Stimulated activated CD4-positive, alpha-beta T cell treated with anti-CD3 and anti-CD28 coated beads, Interleukin-4, amount 100 ng/mL, for 24 hours (primary cell): ENCODE results near the gene SCART1.
"Not testable (repeated sequence)": the region's sequence is repeated elsewhere in the genome, so short reads cannot be mapped to it uniquely, and the experiment has no call there.

ENCODE experiments used
- DNase-seq: peaks from one replicate; pipeline ENCODE4 v3.0.0-alpha.2; 2020

The SCART1 gene

GRCh38 chr10:133453516-133454203 is at the start of gene SCART1:
SCART1 (plus strand) TSS chr10:133453945; CDS start chr10:133453998, 53 bp downstream.
- no peak for DNase-seq

DNA sequence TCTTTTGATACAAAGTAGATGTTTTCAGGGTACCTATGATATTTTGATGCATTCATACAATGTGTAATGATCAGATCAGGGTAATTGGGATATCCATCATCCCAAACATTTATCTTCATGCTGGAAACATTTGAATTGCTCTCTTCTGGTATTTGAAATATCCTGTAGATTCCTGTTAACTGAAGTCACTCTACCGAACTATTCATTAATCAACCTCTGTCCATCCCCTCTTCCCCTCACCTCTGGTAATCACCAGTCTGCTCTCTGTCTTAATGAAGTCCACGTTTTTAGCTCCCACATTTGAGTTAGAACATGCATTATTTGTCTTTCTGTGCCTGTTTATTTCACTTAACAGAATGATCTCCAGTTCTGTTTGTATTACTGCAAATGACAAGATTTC is 48.5 kb upstream of the SCART1 start:
- no peak for DNase-seq

GRCh38 chr10:133405844-133406527 is 47.8 kb upstream of the SCART1 start:
- DNase-seq = no peak

GRCh38 chr10:133411523-133412380 is 42.0 kb upstream of the SCART1 start:
- no peak for DNase-seq

- DNase-seq = no peak
Measured at GRCh38 chr10:133412381-133412711, 41.4 kb upstream of the SCART1 start.

GRCh38 chr10:133414401-133414800 is 39.3 kb upstream of the SCART1 start:
- DNase-seq = not testable (repeated sequence)

DNA sequence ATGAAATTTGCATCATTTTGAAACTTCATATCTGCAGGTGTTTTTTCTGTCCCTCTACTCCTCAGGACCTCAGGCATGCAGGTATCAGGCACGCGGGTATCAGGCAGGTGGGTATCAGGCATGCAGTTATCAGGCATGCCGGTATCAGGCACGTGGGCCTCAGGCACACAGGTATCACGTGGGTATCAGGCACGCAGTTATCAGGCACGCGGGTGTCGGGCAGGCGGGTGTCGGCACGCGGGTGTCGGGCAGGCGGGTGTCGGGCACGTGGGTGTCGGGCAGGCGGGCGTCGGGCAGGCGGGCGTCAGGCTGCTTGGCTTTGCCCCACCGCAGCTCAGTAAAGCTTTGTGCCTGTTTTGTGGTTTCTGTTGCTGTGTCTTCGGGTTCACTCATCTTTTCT is 38.0 kb upstream of the SCART1 start:
- no peak for DNase-seq

DNA sequence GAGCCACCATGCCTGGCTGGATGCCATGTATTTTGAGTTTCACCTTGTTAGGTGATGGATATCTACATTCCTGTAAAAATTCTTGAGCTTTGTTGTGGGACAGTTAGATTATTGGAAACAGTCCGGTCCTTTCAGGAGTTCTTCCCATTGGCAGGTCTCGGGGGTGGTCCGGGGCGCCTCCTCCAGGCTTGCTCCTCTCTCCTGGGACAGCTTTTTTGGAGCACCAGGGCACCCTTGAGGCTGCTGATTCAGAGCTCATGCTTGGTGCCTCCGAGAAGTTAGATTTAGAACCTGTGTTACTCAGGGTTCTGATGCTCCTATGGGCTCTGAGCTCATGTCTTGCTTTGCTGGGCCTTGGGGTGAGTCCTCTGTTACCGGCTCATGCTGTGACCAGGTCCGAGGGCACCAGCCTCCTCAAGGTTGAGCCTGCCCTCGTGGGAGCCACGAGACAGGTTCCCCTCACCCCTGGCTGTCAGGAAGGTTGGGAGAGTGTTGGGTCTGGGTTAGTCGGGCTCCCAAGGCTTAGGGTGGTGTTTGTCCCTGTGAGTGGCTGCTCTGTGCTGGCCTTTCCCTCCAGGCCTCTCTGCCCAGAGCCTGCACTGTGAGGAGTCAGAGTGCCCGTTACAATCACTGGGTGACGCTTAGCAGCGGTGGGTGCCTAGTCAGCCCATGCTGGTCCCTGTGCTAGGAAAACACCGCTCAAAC is 35.3 kb upstream of the SCART1 start:
- no peak for DNase-seq

DNA sequence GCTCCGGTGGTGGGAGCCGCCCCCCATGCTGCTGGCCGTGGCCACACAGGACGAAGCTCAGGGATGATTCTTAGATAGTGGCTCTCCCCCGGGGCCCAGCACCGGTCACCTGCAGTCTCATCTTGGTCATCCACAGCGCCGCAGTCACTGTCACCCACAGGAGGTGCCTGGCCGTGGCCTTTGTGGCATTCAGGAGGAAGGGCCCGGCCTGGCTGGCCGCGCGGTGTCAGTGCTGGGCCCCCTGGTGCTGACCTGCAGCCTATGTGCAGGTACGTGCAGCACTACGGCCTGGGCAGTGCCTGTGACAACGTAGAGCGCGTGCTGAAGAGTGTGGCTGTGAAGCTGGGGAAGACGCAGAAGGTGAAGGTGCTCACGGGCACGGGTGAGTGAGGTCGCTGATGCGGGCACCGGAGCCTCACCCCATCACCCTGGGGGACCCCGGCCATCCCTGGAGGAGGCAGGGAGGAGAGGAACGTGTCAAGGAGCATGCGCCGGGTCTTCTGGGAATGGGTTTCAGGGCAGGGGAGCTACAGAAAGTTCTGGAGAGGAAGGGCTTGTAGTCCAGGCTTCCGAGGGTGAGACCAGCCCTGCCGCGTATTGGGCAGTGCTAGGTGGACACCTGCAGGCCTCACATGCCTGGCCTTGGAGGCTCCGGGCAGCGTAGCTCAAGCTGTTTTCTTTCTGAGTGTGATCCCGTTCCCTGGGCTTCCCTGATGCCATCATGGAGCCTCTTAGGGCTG is 34.4 kb upstream of the SCART1 start:
- DNase-seq = no peak

GRCh38 chr10:133420028-133420427 is 33.7 kb upstream of the SCART1 start:
- DNase-seq = no peak

DNA sequence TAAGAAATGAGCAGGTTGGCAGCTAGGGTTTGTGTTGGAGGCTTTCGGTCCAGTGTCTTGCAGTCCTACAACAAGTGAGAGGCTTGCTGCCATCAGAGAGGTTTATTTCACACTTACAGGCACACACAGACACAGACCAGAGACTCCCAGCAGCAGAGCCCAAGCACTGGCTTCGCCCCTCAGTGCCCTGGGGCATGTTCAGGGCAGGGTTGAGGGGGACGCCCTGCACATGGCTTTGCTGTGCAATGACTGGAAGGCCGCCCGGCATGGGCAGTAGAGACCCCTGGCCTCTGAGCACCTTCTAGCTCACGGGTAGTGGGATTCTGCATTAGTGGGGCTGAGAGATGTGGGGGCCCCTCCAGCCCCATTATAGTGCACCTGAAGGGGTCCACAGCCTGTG is 33.2 kb upstream of the SCART1 start:
- no peak for DNase-seq

DNA sequence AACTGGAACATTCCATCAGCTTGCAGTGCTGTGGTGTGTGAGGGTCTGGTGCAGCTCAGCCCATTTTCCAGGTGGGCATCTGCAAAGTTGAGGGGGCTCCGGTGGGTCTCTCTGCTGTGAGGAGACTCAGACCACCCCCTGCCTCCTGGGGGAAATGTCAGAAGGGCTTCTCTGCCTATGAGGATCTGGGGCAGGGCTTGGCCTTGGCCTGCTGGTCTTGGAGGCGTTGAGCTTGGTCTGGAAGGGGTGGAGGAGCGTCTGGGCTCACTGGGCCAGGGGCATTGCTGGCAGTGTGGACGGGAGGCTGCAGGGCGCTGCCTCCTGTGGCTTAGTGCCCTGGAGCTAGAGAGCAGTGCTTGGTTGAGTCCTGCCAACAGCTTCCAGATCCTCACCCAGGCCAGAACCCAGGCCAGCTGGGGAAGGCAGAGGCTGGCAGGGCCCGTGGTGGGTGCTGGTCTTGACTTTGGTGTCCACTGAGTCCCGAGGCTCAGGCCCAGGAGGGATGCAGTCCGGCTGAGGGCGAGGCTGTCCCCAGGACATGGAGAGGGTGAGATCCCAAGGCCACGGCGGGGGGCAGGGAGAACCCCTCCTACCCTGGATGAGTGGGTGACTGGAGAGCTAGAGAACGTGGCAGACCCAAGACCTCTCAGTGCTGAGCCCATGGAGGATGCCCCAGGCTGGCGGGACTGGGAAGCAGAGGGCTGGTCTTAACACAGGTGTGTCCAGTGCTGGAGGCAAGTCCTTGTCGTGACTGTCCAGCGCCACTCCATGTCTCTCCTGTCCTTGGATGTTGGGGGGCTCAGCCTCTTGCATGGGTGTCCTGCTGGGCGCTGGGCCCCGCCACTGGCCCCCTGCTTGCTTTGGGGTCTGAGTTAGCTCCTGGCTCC is 32.2 kb upstream of the SCART1 start:
- no peak for DNase-seq

DNA sequence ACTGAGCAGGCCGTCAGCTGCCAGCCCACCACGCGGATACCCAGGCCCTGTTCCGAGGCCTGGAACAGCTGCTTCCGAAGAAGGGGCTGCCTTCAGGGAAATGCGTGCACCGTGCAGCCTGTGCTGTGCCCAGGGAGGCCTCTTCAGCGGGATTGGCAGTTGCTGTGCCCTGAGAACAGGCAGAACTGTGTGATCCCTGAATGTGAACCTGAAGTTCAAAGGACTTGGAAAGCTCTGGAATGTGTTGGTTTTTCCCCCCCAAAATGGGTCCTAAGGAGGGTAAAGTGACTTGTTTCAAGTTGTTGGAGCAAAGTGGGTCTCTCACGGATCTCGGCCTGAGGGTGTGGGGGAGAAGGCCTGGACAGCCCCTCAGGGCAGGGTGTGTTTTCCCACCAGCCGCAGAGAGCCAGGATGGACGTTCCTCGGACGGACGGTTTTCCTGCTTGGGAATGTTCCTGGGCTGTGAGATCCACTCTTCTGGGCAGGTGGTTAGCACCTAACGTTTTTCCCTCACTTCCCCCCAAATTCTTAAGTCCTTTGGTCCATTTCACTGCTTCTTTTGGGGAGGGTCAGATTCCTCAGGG is 31.4 kb upstream of the SCART1 start:
- no peak for DNase-seq

DNA sequence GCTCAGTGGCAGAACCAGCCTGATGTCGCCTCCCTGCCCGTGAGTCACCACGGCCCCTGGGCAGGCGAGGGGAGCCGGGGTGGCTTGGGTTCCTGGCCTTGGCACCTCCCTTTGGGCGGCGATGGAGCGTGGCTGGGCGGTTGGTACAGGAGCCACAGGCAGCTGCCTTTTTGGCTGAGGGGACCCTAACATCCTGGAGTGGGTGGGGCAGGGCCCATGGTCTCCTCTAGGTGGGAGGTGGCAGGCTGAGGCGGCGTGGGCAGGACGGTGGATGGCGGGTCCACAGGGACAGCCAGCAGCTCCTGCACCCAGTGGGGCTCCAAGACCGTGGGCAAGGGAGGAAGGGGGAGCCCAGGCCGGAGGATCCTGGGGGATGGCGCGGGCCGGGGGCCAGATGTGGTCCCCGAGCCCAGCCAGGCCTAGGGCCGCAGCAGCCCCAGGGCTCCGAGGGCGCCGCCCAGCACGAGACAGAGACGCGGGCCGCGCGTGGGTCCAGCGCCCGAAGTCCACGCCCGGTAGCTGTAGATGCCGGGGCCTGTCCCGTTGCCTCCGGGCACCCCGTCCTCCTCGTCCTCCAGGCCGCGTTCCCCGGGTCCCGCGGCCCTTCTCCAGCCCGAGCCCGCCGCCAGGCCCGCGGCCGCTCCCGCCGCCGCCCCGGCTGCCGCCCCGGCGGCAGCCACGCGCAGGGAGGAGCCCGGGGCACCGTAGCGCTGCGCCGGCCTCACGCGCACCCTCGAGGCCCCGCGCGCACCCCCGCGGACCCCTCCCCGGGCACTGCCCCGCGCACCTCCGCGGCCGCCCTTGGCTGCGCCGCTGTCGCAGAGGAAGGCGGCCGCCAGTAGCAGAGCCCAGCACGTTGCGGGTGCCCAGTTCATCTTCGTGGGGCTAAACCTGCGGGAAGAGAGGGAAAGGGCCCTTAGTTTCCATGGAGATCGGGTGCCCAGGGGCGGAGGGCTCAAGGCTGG is 30.7 kb upstream of the SCART1 start:
- DNase-seq = no peak

- DNase-seq = not testable (repeated sequence)
Measured at GRCh38 chr10:133424102-133424501, 29.6 kb upstream of the SCART1 start.

DNA sequence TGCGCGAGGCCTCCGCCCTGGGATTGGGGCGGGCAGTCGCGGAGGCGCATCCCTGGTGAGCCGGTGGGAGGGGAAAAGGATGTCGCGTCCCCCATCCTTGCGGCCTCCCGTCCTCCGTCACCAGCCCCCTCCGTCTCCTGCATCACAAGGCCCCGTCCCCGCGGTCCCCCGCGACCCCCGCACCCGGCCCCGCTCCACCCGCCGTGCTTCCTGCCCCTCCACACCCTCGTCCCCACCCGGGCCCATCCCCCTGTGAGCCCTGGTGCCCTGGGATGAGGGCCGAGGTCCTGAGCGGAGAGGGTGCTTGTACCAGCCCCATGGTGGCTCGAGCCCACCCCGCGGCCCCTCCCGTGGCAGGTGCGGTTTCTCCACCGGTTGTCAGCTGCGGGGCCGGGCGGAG is 29.1 kb upstream of the SCART1 start, which contains the start of gene SPRN:
TSS of gene SPRN (minus strand) at position 25 of the 400 bp plus-strand sequence. CDS start 944 bp downstream, outside the sequence.
- DNase-seq = not testable (repeated sequence)

- DNase-seq = not testable (repeated sequence)
Measured at GRCh38 chr10:133429571-133429970, 24.2 kb upstream of the SCART1 start.

GRCh38 chr10:133431888-133432613 is 21.7 kb upstream of the SCART1 start:
- DNase-seq = not testable (repeated sequence)

DNA sequence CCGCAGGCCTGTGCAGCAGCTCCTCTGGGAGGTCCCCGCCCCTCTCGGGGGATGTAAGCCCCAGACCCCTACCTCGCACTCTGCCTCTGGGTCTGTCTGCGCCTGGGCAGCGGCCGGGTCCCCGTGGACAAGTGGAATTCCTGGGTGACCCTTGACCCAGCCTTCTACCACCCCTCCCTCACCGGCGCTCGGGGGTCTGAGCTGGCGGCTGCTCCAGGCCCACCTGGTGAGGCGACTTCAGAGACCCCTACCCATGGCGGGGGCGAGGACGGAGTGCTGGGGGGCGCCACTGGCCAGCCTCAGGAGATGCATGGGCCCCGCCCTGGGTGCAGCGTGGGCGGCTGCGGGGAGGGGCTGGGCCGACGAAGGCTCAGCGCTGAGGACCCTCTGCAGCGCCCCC is 21.0 kb upstream of the SCART1 start:
- not testable (repeated sequence) for DNase-seq
